Measurements from ENCODE around the gene SLC1A2.

DNA sequence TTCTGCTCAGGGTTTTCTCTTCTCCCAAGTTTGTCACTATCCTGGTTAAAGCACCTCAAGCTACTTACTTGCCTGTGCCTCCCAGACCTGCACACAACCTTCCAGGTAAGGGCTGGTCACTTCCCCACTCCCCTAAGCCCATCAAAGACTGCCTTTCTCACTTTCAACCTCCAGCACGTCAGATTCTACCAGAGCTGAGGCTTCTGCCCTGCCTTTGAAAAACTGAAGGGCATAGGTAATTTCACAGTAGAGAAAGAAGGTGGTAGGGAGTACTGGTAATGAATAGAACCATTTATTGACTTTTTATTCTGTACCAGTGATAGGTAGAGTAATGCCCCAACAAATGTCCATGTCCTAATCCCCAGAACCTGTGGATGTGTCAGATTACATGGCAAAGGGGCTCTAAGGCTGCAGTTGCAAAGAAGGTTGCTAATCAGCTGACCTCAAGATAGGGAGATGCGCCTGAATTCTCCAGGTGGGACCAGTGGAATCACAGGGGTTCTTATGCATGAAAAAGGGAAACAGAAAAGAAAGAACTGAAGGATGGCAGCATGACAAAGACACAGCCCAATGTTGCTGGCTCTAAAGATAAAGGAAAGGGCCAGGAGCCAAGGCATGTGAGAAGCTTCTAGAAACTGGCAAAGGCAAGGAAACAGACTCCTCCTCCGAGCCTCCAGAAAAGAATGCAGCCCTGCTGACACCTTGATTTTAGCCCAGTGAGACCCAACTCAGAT, 89.0 kb downstream of the SLC1A2 start:
- TF ChIP-seq POLR2A (IDR thresholded peaks at IDR 0.05) (no peak), POLR2AphosphoS5 (IDR thresholded peaks at IDR 0.05) (no peak)
- TF ChIP-seq, protein P1, sequence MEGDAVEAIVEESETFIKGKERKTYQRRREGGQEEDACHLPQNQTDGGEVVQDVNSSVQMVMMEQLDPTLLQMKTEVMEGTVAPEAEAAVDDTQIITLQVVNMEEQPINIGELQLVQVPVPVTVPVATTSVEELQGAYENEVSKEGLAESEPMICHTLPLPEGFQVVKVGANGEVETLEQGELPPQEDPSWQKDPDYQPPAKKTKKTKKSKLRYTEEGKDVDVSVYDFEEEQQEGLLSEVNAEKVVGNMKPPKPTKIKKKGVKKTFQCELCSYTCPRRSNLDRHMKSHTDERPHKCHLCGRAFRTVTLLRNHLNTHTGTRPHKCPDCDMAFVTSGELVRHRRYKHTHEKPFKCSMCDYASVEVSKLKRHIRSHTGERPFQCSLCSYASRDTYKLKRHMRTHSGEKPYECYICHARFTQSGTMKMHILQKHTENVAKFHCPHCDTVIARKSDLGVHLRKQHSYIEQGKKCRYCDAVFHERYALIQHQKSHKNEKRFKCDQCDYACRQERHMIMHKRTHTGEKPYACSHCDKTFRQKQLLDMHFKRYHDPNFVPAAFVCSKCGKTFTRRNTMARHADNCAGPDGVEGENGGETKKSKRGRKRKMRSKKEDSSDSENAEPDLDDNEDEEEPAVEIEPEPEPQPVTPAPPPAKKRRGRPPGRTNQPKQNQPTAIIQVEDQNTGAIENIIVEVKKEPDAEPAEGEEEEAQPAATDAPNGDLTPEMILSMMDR (IDR thresholded peaks at IDR 0.05): no peak

All from breast epithelium (tissue), 3 donors.